NB4 (cell line): ENCODE results near the gene NRBP1.
"Not testable (repeated sequence)": the region's sequence is repeated elsewhere in the genome, so short reads cannot be mapped to it uniquely, and the experiment has no call there.

Experiments used
- DNase-seq: peaks from one replicate; pipeline ENCODE4 v3.0.0; 2010; ENCODE audit warnings: low read depth
- H3K4me3 ChIP-seq: one replicate; pipeline ENCODE4 v1.5.1; 2011; ENCODE audit warnings: mild to moderate bottlenecking, low read depth, low read length, moderate library complexity
- MYC ChIP-seq: IDR thresholded peaks from 2 replicates; pipeline ENCODE4 v1.6.1; 2011; ENCODE audit warnings: low read depth, low read length
- POLR2A ChIP-seq: IDR thresholded peaks from 2 replicates; pipeline ENCODE4 v1.6.1; 2011; ENCODE audit warnings: mild to moderate bottlenecking; ENCODE audit not compliant: insufficient read length; ENCODE audit errors: extremely low read depth
- TF ChIP-seq, protein P1 (sequence below): IDR thresholded peaks from one replicate; pipeline ENCODE4 v1.5.1; 2012; ENCODE audit warnings: low read depth, low read length
- TF ChIP-seq, protein P2 (sequence below): IDR thresholded peaks from 2 replicates; pipeline ENCODE4 v1.6.1; 2011; ENCODE audit warnings: low read depth, low read length

NRBP1 gene

GRCh38 chr2:27420996-27421395, 7.4 kb upstream of the NRBP1 start:
- TF ChIP-seq, protein P1, sequence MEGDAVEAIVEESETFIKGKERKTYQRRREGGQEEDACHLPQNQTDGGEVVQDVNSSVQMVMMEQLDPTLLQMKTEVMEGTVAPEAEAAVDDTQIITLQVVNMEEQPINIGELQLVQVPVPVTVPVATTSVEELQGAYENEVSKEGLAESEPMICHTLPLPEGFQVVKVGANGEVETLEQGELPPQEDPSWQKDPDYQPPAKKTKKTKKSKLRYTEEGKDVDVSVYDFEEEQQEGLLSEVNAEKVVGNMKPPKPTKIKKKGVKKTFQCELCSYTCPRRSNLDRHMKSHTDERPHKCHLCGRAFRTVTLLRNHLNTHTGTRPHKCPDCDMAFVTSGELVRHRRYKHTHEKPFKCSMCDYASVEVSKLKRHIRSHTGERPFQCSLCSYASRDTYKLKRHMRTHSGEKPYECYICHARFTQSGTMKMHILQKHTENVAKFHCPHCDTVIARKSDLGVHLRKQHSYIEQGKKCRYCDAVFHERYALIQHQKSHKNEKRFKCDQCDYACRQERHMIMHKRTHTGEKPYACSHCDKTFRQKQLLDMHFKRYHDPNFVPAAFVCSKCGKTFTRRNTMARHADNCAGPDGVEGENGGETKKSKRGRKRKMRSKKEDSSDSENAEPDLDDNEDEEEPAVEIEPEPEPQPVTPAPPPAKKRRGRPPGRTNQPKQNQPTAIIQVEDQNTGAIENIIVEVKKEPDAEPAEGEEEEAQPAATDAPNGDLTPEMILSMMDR: no peak
- TF ChIP-seq MYC: no peak
- TF ChIP-seq, protein P2, sequence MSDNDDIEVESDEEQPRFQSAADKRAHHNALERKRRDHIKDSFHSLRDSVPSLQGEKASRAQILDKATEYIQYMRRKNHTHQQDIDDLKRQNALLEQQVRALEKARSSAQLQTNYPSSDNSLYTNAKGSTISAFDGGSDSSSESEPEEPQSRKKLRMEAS: no peak
- no peak for TF ChIP-seq POLR2A
- no peak overlapping the region for H3K4me3 ChIP-seq
- no peak for DNase-seq

GRCh38 chr2:27421660-27422250, 6.7 kb upstream of the NRBP1 start:
- TF ChIP-seq MYC: no peak
- TF ChIP-seq, protein P2: no peak
- TF ChIP-seq, protein P1: no peak
- no peak for TF ChIP-seq POLR2A
- H3K4me3 ChIP-seq: no peak overlapping the region
- no peak for DNase-seq

DNA sequence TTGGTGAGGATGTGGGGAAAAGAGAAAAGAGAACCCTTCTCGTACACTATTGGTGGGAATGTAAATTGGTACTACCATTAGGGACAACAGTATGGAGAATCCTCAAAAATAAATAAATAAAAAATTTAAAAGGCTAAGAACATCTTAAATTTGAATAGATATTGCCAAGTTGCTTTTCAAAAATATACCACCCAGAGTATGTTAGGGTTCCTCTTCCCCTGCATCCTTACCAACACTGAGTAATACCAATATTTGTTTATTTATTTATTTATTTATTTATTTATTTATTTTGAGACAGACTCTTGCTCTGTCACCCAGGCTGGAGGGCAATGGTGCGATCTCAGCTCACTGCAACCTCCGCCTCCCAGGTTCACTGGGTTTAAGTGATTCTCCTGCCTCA, 5.5 kb upstream of the NRBP1 start:
- DNase-seq: no peak
- H3K4me3 ChIP-seq: no peak overlapping the region
- TF ChIP-seq, protein P2: no peak
- TF ChIP-seq, protein P1: no peak
- no peak for TF ChIP-seq POLR2A
- TF ChIP-seq MYC: no peak

DNA sequence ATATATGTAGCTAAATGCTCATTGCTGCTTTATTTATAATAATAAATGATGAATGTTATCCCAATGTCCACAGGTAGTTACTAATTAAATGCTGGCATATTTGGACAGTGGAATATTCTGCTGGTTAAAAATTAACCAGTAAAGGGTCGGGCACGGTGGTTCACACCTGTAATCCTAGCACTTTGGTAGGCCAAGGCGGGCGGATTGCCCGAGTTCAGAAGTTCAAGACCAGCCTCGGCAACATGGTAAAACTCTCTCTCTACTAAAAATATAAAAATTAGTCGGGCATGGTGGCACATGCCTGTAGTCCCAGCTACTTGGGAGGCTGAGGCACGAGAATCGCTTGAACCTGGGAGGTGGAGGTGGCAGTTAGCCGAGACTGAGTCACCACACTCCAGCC, 3.4 kb upstream of the NRBP1 start:
- not testable (repeated sequence) for H3K4me3 ChIP-seq

DNA sequence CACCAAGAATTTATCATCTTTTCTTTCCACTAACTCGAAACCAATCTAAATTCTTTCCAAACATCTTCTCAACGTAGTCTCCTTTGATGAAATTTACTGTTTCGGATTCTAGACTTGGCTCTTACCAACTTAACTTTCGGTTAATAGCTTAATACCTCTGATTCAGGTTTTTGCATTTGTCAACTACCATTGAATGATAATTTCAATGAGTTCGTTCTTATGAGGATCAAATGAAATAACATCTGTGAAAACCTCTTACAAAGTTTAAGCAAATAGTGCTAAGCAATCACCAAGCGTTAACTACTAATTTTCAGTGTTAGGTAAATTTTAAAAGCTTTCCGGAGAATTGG, 593 bp upstream of the NRBP1 start:
- no peak for DNase-seq
- H3K4me3 ChIP-seq: peak overlapping the region; percentile 84

More for the DNA sequence above, 3.4 kb upstream of the NRBP1 start:
- DNase-seq: not testable (repeated sequence)

DNA sequence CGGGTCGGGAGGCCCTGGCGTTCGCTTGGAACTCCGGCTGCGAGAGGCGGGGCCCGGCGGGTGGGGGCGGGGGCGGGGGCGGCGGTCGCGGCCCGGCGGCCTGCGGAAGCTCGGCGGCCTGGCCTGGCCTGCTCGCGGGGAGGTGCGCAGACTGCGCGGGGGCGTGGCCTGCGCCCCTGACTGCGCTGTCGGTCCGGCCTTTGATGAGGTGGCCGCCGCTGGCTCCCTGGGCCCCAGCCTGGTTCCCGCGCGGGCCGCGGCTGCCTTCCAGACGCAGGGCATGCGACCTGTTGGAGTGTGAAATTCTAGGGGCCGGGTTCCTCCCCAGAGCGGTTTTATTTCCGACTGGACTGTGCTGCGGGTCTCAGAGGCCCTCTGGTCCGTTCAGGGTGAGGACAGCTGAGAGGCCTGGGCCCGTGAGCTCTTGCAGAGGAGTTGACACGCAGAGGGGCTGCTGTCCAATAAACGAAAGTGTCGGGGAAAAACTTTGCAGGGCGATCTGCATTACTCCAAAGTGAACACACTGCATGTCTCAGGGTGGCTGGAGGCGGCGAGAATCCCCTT, 629 bp downstream of the NRBP1 start:
- no peak for TF ChIP-seq POLR2A
- TF ChIP-seq MYC: peak; percentile 48; the same call in 1 of the 2 replicates
- TF ChIP-seq, protein P1: no peak
- TF ChIP-seq, protein P2: 0 out of 2 replicates have a peak, but pooled peaks have one; percentile 25
- peak; percentile 93 for DNase-seq
- peak overlapping the region; percentile 84 for H3K4me3 ChIP-seq

More for the DNA sequence above, 593 bp upstream of the NRBP1 start:
- no peak for TF ChIP-seq POLR2A
- TF ChIP-seq, protein P1: no peak
- no peak for TF ChIP-seq MYC
- TF ChIP-seq, protein P2: no peak
